ENCODE results near the gene ZNF710. TPM values are rescaled to one million over a fixed set of nuclear protein-coding genes. Genes with fewer than 3 reads are reported as not detected.

ZNF710 gene
- total and polyA plus RNA-seq, 2 of the 4 experiments (the other 2 are of a cell fraction): 7.6 to 8.2 TPM

DNA sequence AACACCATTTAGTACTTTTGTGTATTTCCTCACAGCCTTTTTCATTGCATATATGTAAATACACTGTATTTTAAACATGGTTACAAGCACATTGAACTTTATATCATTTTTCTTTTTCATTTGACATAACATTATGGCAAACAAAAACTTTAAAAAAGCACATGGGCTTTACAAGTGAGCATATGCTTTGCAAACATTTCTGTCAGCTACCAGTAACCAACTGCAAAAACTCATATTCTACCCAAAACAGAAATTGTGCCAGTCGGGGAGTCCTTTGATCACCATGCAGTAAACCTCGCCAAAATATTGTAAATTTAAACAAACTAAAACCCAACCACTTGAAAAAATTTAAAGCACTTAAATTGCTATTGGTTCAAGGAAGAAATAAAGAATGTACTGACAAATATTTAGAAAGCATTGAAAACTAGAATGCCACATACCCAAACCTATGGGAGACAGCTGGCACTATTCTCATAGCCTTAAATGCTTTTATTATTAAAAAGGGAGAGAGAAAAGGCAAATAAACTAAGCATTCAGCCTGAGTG lies 24.4 kb downstream of the ZNF710 start:
- Histone ChIP-seq H3K79me1 (ENCODE audit: low read depth in 1 of 2, low read length in 2 of 2) (peaks cover 37 to 51% of the 10 kb centered on the region in 2 experiments), H3K27ac (ENCODE audit: insufficient read depth, low read length) (no peak overlapping the region), H3K4me2 (ENCODE audit: low read depth, low read length) (peak overlapping the region; percentile 29; the same call in 1 of the 2 replicates), H3K27me3 (ENCODE audit: control insufficient read depth, insufficient read depth, low read length) (no peaks in the 10 kb centered on the region), H2BK120ac (ENCODE audit: low read depth, low read length) (no peak overlapping the region), H3K56ac (ENCODE audit: extremely low read depth, insufficient read depth, low read length) (no peak overlapping the region), H3K4ac (ENCODE audit: low read depth, low read length) (no peak overlapping the region), H4K5ac (ENCODE audit: low read depth, low read length) (no peak overlapping the region), H3K23ac (ENCODE audit: low read depth, low read length) (no peak overlapping the region), H2AK5ac (ENCODE audit: low read depth, low read length) (no peak overlapping the region), H2BK20ac (ENCODE audit: low read depth, low read length) (no peak overlapping the region), H2AFZ (replicated peaks; ENCODE audit: low read length, poor library complexity) (no peak overlapping the region), H3K9me3 (ENCODE audit: control insufficient read depth, insufficient read depth, low read length) (no peaks in the 10 kb centered on the region), H3K4me1 (ENCODE audit: control insufficient read depth, insufficient read depth, low read length) (peaks cover 8% of the 10 kb centered on the region; the same call in 1 of the 2 replicates), H3K9me1 (ENCODE audit: insufficient read depth, low read length) (peaks cover 9% of the 10 kb centered on the region), H3K18ac (ENCODE audit: low read depth, low read length) (no peak overlapping the region), H2AK9ac (replicated peaks; ENCODE audit: low read depth, low read length, poor library complexity) (no peak overlapping the region), H4K20me1 (ENCODE audit: insufficient read depth, low read length) (peaks cover 11% of the 10 kb centered on the region; the same call in 1 of the 2 replicates), H4K91ac (ENCODE audit: insufficient read depth, low read depth, low read length) (no peak overlapping the region), H3K14ac (replicated peaks; ENCODE audit: low read depth, low read length) (no peak overlapping the region), H2BK15ac (ENCODE audit: low read depth, low read length) (no peak overlapping the region), H3K4me3 (ENCODE audit: insufficient read depth, low read depth, low read length) (no peak overlapping the region), H3K36me3 (ENCODE audit: control insufficient read depth, insufficient read depth, low read length) (peaks cover 1% of the 10 kb centered on the region; the same call in 1 of the 2 replicates), H3K9ac (ENCODE audit: low read depth, low read length) (no peak overlapping the region), H4K8ac (ENCODE audit: low read depth in 2 of 2, low read length in 2 of 2) (no peak overlapping the region), H2BK5ac (ENCODE audit: low read depth, low read length, poor library complexity, severe bottlenecking) (no peak overlapping the region)
- dilution Hi-C loops (cut with HindIII; ENCODE audit: low sequenced_read_pairs, unreplicated experiment): no loop called here
- intact Hi-C loops (cut with micrococcal nuclease): no loop called here
- TF ChIP-seq MAZ (IDR thresholded peaks at IDR 0.05; ENCODE audit: borderline replicate concordance, low read depth, low read length) (no peak), SMC3 (IDR thresholded peaks at IDR 0.05; ENCODE audit: low read depth, low read length) (no peak), BHLHE40 (IDR thresholded peaks at IDR 0.05; ENCODE audit: low read depth, low read length) (no peak), RCOR1 (IDR thresholded peaks at IDR 0.05; ENCODE audit: insufficient replicate concordance, low read length) (no peak), CEBPB (IDR thresholded peaks at IDR 0.05; ENCODE audit: low read depth, low read length) (no peak), RFX5 (IDR thresholded peaks at IDR 0.05; ENCODE audit: low read depth, low read length) (no peak), RAD21 (IDR thresholded peaks at IDR 0.05; ENCODE audit: low read length) (no peak)
- TF ChIP-seq, protein P1, sequence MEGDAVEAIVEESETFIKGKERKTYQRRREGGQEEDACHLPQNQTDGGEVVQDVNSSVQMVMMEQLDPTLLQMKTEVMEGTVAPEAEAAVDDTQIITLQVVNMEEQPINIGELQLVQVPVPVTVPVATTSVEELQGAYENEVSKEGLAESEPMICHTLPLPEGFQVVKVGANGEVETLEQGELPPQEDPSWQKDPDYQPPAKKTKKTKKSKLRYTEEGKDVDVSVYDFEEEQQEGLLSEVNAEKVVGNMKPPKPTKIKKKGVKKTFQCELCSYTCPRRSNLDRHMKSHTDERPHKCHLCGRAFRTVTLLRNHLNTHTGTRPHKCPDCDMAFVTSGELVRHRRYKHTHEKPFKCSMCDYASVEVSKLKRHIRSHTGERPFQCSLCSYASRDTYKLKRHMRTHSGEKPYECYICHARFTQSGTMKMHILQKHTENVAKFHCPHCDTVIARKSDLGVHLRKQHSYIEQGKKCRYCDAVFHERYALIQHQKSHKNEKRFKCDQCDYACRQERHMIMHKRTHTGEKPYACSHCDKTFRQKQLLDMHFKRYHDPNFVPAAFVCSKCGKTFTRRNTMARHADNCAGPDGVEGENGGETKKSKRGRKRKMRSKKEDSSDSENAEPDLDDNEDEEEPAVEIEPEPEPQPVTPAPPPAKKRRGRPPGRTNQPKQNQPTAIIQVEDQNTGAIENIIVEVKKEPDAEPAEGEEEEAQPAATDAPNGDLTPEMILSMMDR (conservative IDR thresholded peaks at IDR 0.05; ENCODE audit: low read depth, low read length): no peak
- POLR2A ChIA-PET (ENCODE audit: unreplicated experiment): interaction anchor here (0.7 kb wide), 1 partner anchor 151 kb away, joined by 9 read pairs; no protein-coding TSS in a partner anchor
- in situ Hi-C loops (cut with MboI; ENCODE audit: low sequenced_read_pairs): no loop called here
- no peak for DNase-seq
- WGBS, 2 experiments (ENCODE audit: extremely low coverage in 2 of 2, insufficient read length in 1 of 2): 20% methylated on average over 1 of the region's 2 CpGs; no CpG with 5 or more reads in 1 of the 2 experiments
- CTCF ChIA-PET: interaction anchor here (1.0 to 2.0 kb wide), 3 partner anchors 10 to 127 kb away, joined by 3 to 4 read pairs (median 4); no protein-coding TSS in a partner anchor
- BruUV-seq (replicated peaks): no TSS peak
- peak; percentile 77 for ATAC-seq (ENCODE audit: low read depth)
